Measurements from ENCODE around the gene RALGPS1.

Gene RALGPS1

GRCh38 chr9:127077644-127077946 lies 163.0 kb downstream of the RALGPS1 start:
- no peaks in the 10 kb centered on the region for H3K36me3 ChIP-seq (ENCODE audit: control insufficient read depth in 2 of 2, insufficient read depth in 1 of 2, low read length in 2 of 2)
- H3K27ac ChIP-seq (ENCODE audit: extremely low read depth, low read depth, low read length), result no peak overlapping the region
- CTCF ChIA-PET, result no interaction called here
- H3K4me1 ChIP-seq (ENCODE audit: control insufficient read depth, insufficient read depth, low read length), result no peaks in the 10 kb centered on the region
- no peaks in the 10 kb centered on the region for H3K9me3 ChIP-seq (ENCODE audit: control insufficient read depth, insufficient read depth, low read depth, low read length)
- no peak for TF ChIP-seq SP2 (tag by site-specific recombination; IDR thresholded peaks at IDR 0.05)
- TF ChIP-seq ZNF133 (tag by site-specific recombination; IDR thresholded peaks at IDR 0.05), result no peak
- TF ChIP-seq ZBTB8A (tag by site-specific recombination; IDR thresholded peaks at IDR 0.05), result no peak
- TF ChIP-seq TCF7L2 (IDR thresholded peaks at IDR 0.05; ENCODE audit: borderline replicate concordance, low read depth, low read length), result no peak
- TF ChIP-seq, protein P1, sequence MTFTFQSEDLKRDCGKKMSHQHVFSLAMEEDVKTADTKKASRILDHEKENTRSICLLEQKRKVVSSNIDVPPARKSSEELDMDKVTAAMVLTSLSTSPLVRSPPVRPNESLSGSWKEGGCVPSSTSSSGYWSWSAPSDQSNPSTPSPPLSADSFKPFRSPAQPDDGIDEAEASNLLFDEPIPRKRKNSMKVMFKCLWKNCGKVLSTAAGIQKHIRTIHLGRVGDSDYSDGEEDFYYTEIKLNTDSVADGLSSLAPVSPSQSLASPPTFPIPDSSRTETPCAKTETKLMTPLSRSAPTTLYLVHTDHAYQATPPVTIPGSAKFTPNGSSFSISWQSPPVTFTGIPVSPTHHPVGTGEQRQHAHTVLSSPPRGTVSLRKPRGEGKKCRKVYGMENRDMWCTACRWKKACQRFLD (tag by site-specific recombination; IDR thresholded peaks at IDR 0.05), result no peak
- no peak for TF ChIP-seq GLIS2 (tag by site-specific recombination; IDR thresholded peaks at IDR 0.05)
- TF ChIP-seq ZNF302 (tag by site-specific recombination; IDR thresholded peaks at IDR 0.05; ENCODE audit: low read depth), result no peak
- TF ChIP-seq ZNF24 (tag by site-specific recombination; IDR thresholded peaks at IDR 0.05), result no peak
- TF ChIP-seq ZNF311 (tag by site-specific recombination; IDR thresholded peaks at IDR 0.05; ENCODE audit: borderline replicate concordance), result no peak
- TF ChIP-seq ZNF626 (tag by site-specific recombination; IDR thresholded peaks at IDR 0.05), result no peak
- no peak for TF ChIP-seq ZNF404 (tag by site-specific recombination; IDR thresholded peaks at IDR 0.05)
- no peak overlapping the region for H3K4me3 ChIP-seq (ENCODE audit: low read depth, low read length)
- POLR2A ChIA-PET, result no interaction called here

DNA sequence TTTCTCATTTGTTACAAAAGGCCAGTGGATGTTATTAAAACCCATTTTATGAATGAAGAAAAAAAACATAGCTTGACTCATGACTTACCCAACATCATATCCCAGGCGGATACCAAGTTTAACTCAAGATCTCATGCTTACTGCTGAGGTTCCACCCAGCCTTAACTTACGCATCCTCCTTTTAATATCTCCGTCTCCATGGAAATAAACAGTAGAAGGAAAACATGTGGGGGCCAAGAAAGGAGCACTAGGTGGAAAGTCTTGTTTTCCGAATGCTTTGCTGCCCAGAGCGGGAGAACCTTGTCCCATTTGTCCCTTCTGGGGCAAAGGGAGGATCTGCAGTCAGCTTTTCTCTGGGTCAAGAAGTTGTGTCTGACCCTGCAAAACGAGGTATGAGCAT lies 163.8 kb downstream of the RALGPS1 start:
- POLR2A ChIA-PET, result no interaction called here
- Histone ChIP-seq H3K36me3 (ENCODE audit: control insufficient read depth in 2 of 2, insufficient read depth in 1 of 2, low read length in 2 of 2) (no peaks in the 10 kb centered on the region), H3K9me3 (ENCODE audit: control insufficient read depth, insufficient read depth, low read depth, low read length) (no peaks in the 10 kb centered on the region), H3K27ac (ENCODE audit: extremely low read depth, low read depth, low read length) (no peak overlapping the region), H3K4me3 (ENCODE audit: low read depth, low read length) (no peak overlapping the region), H3K4me1 (ENCODE audit: control insufficient read depth, insufficient read depth, low read length) (no peaks in the 10 kb centered on the region)
- CTCF ChIA-PET, result interaction anchor here (0.7 kb wide), 1 partner anchor 16 kb away, joined by 4 read pairs; no protein-coding TSS in a partner anchor
- TF ChIP-seq ZNF23 (tag by site-specific recombination; IDR thresholded peaks at IDR 0.05; ENCODE audit: borderline replicate concordance) (no peak), ZNF639 (tag by site-specific recombination; IDR thresholded peaks at IDR 0.05) (no peak), ZNF514 (tag by site-specific recombination; IDR thresholded peaks at IDR 0.05) (no peak), KLF17 (tag by site-specific recombination; IDR thresholded peaks at IDR 0.05) (no peak), ZNF530 (tag by site-specific recombination; IDR thresholded peaks at IDR 0.05; ENCODE audit: low read depth) (no peak), ZNF585B (tag by site-specific recombination; IDR thresholded peaks at IDR 0.05) (no peak), ZBTB49 (tag by site-specific recombination; IDR thresholded peaks at IDR 0.05; ENCODE audit: low read depth) (no peak), ZNF658 (tag by site-specific recombination; IDR thresholded peaks at IDR 0.05) (no peak), ZSCAN16 (tag by site-specific recombination; IDR thresholded peaks at IDR 0.05) (no peak), ZFP41 (tag by site-specific recombination; IDR thresholded peaks at IDR 0.05; ENCODE audit: borderline replicate concordance) (no peak), ZNF777 (tag by site-specific recombination; IDR thresholded peaks at IDR 0.05; ENCODE audit: borderline replicate concordance) (no peak), SCRT2 (tag by site-specific recombination; IDR thresholded peaks at IDR 0.05) (no peak), OSR2 (tag by site-specific recombination; IDR thresholded peaks at IDR 0.05) (no peak), ZNF362 (tag by site-specific recombination; IDR thresholded peaks at IDR 0.05) (no peak), ZNF76 (tag by site-specific recombination; IDR thresholded peaks at IDR 0.05; ENCODE audit: borderline replicate concordance, low read depth) (no peak)
- TF ChIP-seq, protein P2, sequence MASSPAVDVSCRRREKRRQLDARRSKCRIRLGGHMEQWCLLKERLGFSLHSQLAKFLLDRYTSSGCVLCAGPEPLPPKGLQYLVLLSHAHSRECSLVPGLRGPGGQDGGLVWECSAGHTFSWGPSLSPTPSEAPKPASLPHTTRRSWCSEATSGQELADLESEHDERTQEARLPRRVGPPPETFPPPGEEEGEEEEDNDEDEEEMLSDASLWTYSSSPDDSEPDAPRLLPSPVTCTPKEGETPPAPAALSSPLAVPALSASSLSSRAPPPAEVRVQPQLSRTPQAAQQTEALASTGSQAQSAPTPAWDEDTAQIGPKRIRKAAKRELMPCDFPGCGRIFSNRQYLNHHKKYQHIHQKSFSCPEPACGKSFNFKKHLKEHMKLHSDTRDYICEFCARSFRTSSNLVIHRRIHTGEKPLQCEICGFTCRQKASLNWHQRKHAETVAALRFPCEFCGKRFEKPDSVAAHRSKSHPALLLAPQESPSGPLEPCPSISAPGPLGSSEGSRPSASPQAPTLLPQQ (tag by site-specific recombination; IDR thresholded peaks at IDR 0.05), result no peak
- TF ChIP-seq, protein P3, sequence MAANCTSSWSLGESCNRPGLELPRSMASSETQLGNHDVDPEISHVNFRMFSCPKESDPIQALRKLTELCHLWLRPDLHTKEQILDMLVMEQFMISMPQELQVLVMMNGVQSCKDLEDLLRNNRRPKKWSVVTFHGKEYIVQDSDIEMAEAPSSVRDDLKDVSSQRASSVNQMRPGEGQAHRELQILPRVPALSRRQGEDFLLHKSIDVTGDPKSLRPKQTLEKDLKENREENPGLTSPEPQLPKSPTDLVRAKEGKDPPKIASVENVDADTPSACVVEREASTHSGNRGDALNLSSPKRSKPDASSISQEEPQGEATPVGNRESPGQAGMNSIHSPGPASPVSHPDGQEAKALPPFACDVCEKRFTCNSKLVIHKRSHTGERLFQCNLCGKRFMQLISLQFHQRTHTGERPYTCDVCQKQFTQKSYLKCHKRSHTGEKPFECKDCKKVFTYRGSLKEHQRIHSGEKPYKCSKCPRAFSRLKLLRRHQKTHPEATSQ (tag by site-specific recombination; IDR thresholded peaks at IDR 0.05), result no peak
